Endothelial cell of umbilical vein (primary cell): ENCODE measurements around the gene UROD. TPM values are rescaled to one million over a fixed set of nuclear protein-coding genes. Genes with fewer than 3 reads are reported as not detected.

ENCODE experiments used
- BruUV-seq: library from RNA; stranded (reverse); fragments of 400-500 nt; replicated peaks from 2 replicates; lab custom pipeline; 2021; lab: Mats Ljungman, UMichigan
- CTCF ChIA-PET: fragments of 300-600, 350-600 bp; sonication (Branson Sonifier 250); formaldehyde crosslinking; loops from one replicate; lab custom pipeline; 2021; ENCODE audit warnings: antibody characterized with exemption, inconsistent platforms; lab: Charles Lee
- POLR2A ChIA-PET: fragments of 300-600, 350-600 bp; sonication (Branson Sonifier 250); formaldehyde crosslinking; loops from one replicate; lab custom pipeline; 2021; ENCODE audit warnings: antibody characterized with exemption, inconsistent platforms; lab: Charles Lee
- DNase-seq: peaks from one replicate; pipeline ENCODE4 v3.0.0-alpha.2; 2011; ENCODE audit warnings: low read depth, low spot score
- FAIRE-seq: peaks from 2 replicates; lab custom pipeline; 2011; peaks lifted over from hg19 to GRCh38; lab: Jason Lieb, UNC
- H2AFZ ChIP-seq: 2 replicates; pipeline ENCODE4 v1.6.0; 2012; ENCODE audit warnings: low read depth, low read length, control low read depth, inconsistent platforms
- H3K27ac ChIP-seq: 2 replicates; pipeline ENCODE4 v1.5.1; 2011; ENCODE audit warnings: low read depth, mild to moderate bottlenecking, control low read depth, low read length, moderate library complexity; ENCODE audit not compliant: insufficient read depth
- H3K27me3 ChIP-seq, 2 experiments: 2 replicates each; pipeline versions ENCODE4 v1.6.0 to v1.6.1; 2011; ENCODE audit warnings: low read length in 2 of 2, mixed read lengths in 1 of 2; ENCODE audit not compliant: control insufficient read depth in 2 of 2, insufficient read depth in 2 of 2
- H3K36me3 ChIP-seq, 2 experiments: 2 replicates in 1 of 2; 3 replicates in 1 of 2; pipeline ENCODE4 v1.5.1; 2011; ENCODE audit warnings: low read length in 2 of 2, mild to moderate bottlenecking in 1 of 2, moderate library complexity in 1 of 2; ENCODE audit not compliant: control insufficient read depth in 2 of 2, insufficient read depth in 2 of 2; ENCODE audit errors: extremely low read depth in 1 of 2
- H3K4me1 ChIP-seq: 3 replicates; pipeline ENCODE4 v1.5.1; 2011; ENCODE audit warnings: mild to moderate bottlenecking, low read length; ENCODE audit not compliant: control insufficient read depth, insufficient read depth; ENCODE audit errors: extremely low read depth
- H3K4me2 ChIP-seq: 2 replicates; pipeline ENCODE4 v1.6.1; 2011; ENCODE audit warnings: low read length, control low read depth, mixed read lengths; ENCODE audit not compliant: insufficient read depth
- H3K4me3 ChIP-seq, 3 experiments: fragments of 200-600 bp in 1 of 3; sonication (generic), shearing (Covaris generic) in 1 of 3; replicated peaks in 1 of 3; 2 replicates each; pipeline ENCODE4 v1.5.1; 2011 to 2016; ENCODE audit warnings: control low read depth in 3 of 3, low read length in 3 of 3, mild to moderate bottlenecking in 2 of 3, inconsistent platforms in 1 of 3, low read depth in 1 of 3, moderate library complexity in 1 of 3; ENCODE audit not compliant: insufficient read depth in 1 of 3
- H3K79me2 ChIP-seq: 2 replicates; pipeline ENCODE4 v1.6.0; 2012; ENCODE audit warnings: low read length, inconsistent platforms; ENCODE audit not compliant: control insufficient read depth, insufficient read depth
- H3K9ac ChIP-seq: replicated peaks from 2 replicates; pipeline ENCODE3; 2011; ENCODE audit warnings: low read length, control low read depth; ENCODE audit not compliant: insufficient read depth; ENCODE audit errors: extremely low read depth
- H3K9me1 ChIP-seq: replicated peaks from 3 replicates; pipeline ENCODE4 v1.6.0; 2011; ENCODE audit warnings: mild to moderate bottlenecking, low read length; ENCODE audit not compliant: control insufficient read depth, insufficient read depth; ENCODE audit errors: extremely low read depth
- H3K9me3 ChIP-seq: replicated peaks from 2 replicates; pipeline ENCODE4 v1.5.1; 2012; ENCODE audit warnings: low read length, inconsistent platforms; ENCODE audit not compliant: control insufficient read depth, insufficient read depth
- H4K20me1 ChIP-seq: replicated peaks from 2 replicates; pipeline ENCODE3; 2011; ENCODE audit warnings: mild to moderate bottlenecking, low read length; ENCODE audit not compliant: control insufficient read depth, insufficient read depth; ENCODE audit errors: extremely low read depth
- CTCF ChIP-seq, 2 donors: IDR thresholded peaks; 1 replicate in 1 of 2; 2 replicates in 1 of 2; pipeline ENCODE4 v1.5.1; 2011; ENCODE audit warnings: low read length in 2 of 2, mild to moderate bottlenecking in 2 of 2, moderate library complexity in 2 of 2, control low read depth in 1 of 2, inconsistent platforms in 1 of 2, low read depth in 1 of 2; ENCODE audit not compliant: insufficient read depth in 1 of 2; ENCODE audit errors: extremely low read depth in 1 of 2
- EZH2 ChIP-seq: IDR thresholded peaks from 2 replicates; pipeline ENCODE4 v1.6.1; 2012; ENCODE audit warnings: borderline replicate concordance, low read depth, mild to moderate bottlenecking, moderate library complexity, low read length, inconsistent platforms; ENCODE audit not compliant: severe bottlenecking
- FOS ChIP-seq: IDR thresholded peaks from 2 replicates; pipeline ENCODE4 v1.6.1; 2011; ENCODE audit warnings: mild to moderate bottlenecking, low read length, moderate library complexity, borderline replicate concordance; ENCODE audit not compliant: insufficient read depth
- GATA2 ChIP-seq: IDR thresholded peaks from 2 replicates; pipeline ENCODE4 v1.7.0; 2011; ENCODE audit warnings: low read depth, mild to moderate bottlenecking, moderate library complexity, mixed read lengths, low read length; ENCODE audit not compliant: insufficient read length, insufficient read depth
- JUN ChIP-seq: IDR thresholded peaks from 2 replicates; pipeline ENCODE4 v1.6.1; 2011; ENCODE audit warnings: borderline replicate concordance, low read depth; ENCODE audit not compliant: insufficient read length, insufficient read depth
- MAX ChIP-seq: IDR thresholded peaks from 2 replicates; pipeline ENCODE4 v1.6.1; 2011; ENCODE audit not compliant: insufficient read depth, insufficient read length
- POLR2A ChIP-seq: IDR thresholded peaks from 2 replicates; pipeline ENCODE4 v1.6.1; 2012; ENCODE audit warnings: low read depth, mild to moderate bottlenecking, control low read depth, low read length
- dilution Hi-C: fragments of 300-500 bp; cut with MboI; formaldehyde crosslinking; loops from one replicate; pipeline ENCODE4 v1.15.0; 2019; ENCODE audit warnings: low sequenced_read_pairs; ENCODE audit not compliant: extremely low pct_ligation_motif_present
- intact Hi-C: fragments of 100-400 bp; cut with micrococcal nuclease; formaldehyde crosslinking; loops from one replicate; pipeline ENCODE4 v1.10.0; 2022
- polyA plus RNA-seq, 4 experiments: library from polyadenylated mRNA; depleted of rRNA in 3 of 4; stranded (reverse) in 3 of 4; unstranded in 1 of 4; fragments of >200 nt; gene quantifications; 2 replicates each; pipeline versions ENCODE4 v1.2.1 to v1.2.3, GENCODE V29; 2011 to 2012; ENCODE audit warnings: missing spikeins in 1 of 4
- total RNA-seq: library from RNA; stranded (reverse); gene quantifications from 2 replicates; pipeline ENCODE4 v1.2.3, GENCODE V29; 2021

The UROD gene
- total and polyA plus RNA-seq, 2 donors (not counting 3 experiments of a cell fraction or from before 2014, with no cell fraction given), result 192 to 636 TPM

- Histone ChIP-seq H4K20me1 (no peaks in the 10 kb centered on the region), H3K4me1 (no peaks in the 10 kb centered on the region), H3K9ac (no peak overlapping the region), H3K9me3 (no peaks in the 10 kb centered on the region), H3K4me2 (no peak overlapping the region), H3K27me3 (no peaks in the 10 kb centered on the region), H3K27ac (no peak overlapping the region), H3K4me3 (no peak overlapping the region), H3K36me3 (no peaks in the 10 kb centered on the region), H2AFZ (no peak overlapping the region), H3K79me2 (no peaks in the 10 kb centered on the region), H3K9me1 (no peaks in the 10 kb centered on the region)
- no TSS peak for BruUV-seq
- dilution Hi-C loops (no loop called here), intact Hi-C loops (no loop called here)
- CTCF ChIA-PET, result no interaction called here
- FAIRE-seq (no peak), DNase-seq (no peak)
- no peak for TF ChIP-seq FOS
- TF ChIP-seq EZH2, result no peak
- TF ChIP-seq POLR2A, result no peak
- POLR2A ChIA-PET, result no interaction called here
Measured at GRCh38 chr1:45026446-45026845, 14.4 kb downstream of the UROD start.

GRCh38 chr1:45032837-45033236, 20.8 kb downstream of the UROD start:
- H3K36me3 ChIP-seq, result peaks cover 0 to 2% of the 10 kb centered on the region in 2 experiments
- no peak for DNase-seq
- H3K27me3 ChIP-seq, result no peaks in the 10 kb centered on the region
- H3K9ac ChIP-seq, result no peak overlapping the region
- ChIA-PET POLR2A (no interaction called here), CTCF (interaction anchor here (0.8 kb wide), 2 partner anchors 14 to 271 kb away, joined by 3 to 4 read pairs; no protein-coding TSS in a partner anchor)
- H3K4me3 ChIP-seq, result no peak overlapping the region
- H4K20me1 ChIP-seq, result no peaks in the 10 kb centered on the region
- H3K4me1 ChIP-seq, result no peaks in the 10 kb centered on the region
- H3K9me3 ChIP-seq, result no peaks in the 10 kb centered on the region
- BruUV-seq, result no TSS peak
- H3K27ac ChIP-seq, result no peak overlapping the region
- no peaks in the 10 kb centered on the region for H3K79me2 ChIP-seq
- no peak overlapping the region for H3K4me2 ChIP-seq
- no peaks in the 10 kb centered on the region for H3K9me1 ChIP-seq
- dilution Hi-C loops (no loop called here), intact Hi-C loops (no loop called here)
- no peak overlapping the region for H2AFZ ChIP-seq
- TF ChIP-seq MAX, result no peak
- no peak for TF ChIP-seq FOS
- TF ChIP-seq CTCF (IDR thresholded peaks at IDR 0.05; ENCODE audit: extremely low read depth in 1 of 2, insufficient read depth in 1 of 2, low read depth in 1 of 2, low read length in 2 of 2), result no peak
- no peak for TF ChIP-seq JUN
- no peak for TF ChIP-seq GATA2
- no peak for FAIRE-seq
